Natural killer cell (primary cell): ENCODE results near the gene RCAN3. TPM values are rescaled to one million over a fixed set of nuclear protein-coding genes. Genes with fewer than 3 reads are reported as not detected.

Experiments
- ATAC-seq, 3 donors: fragments of 150-1000 bp in 2 of 3; fragments of 200-7000 bp in 1 of 3; cut with Tn5 transposase; 1 replicate in 1 of 3; 2 replicates in 2 of 3; pipeline ENCODE4 v1.10.0; 2021; ENCODE audit warnings: mild to moderate bottlenecking in 2 of 3, moderate library complexity in 2 of 3
- DNase-seq, 2 donors: peaks; one replicate each; pipeline versions ENCODE4 v3.0.0 to v3.0.0-alpha.2; 2013 to 2021; ENCODE audit warnings: mixed read lengths in 1 of 2
- H3K27ac ChIP-seq: one replicate; pipeline ENCODE4 v1.5.1; 2013; ENCODE audit warnings: mild to moderate bottlenecking, low read length
- H3K27me3 ChIP-seq: one replicate; pipeline ENCODE4 v1.6.1; 2013; ENCODE audit warnings: low read length; ENCODE audit not compliant: control insufficient read depth, insufficient read depth
- H3K36me3 ChIP-seq: one replicate; pipeline ENCODE4 v1.6.1; 2013; ENCODE audit warnings: low read length; ENCODE audit not compliant: control insufficient read depth, insufficient read depth
- H3K4me1 ChIP-seq: one replicate; pipeline ENCODE4 v1.6.1; 2013; ENCODE audit warnings: low read length; ENCODE audit not compliant: control insufficient read depth, insufficient read depth
- H3K4me3 ChIP-seq: one replicate; pipeline ENCODE4 v1.5.1; 2013; ENCODE audit warnings: low read length
- H3K9me3 ChIP-seq: one replicate; pipeline ENCODE4 v1.6.1; 2013; ENCODE audit warnings: low read length; ENCODE audit not compliant: control insufficient read depth, insufficient read depth
- H3K27ac Mint-ChIP-seq, 2 donors: one replicate each; pipeline ENCODE4 v1.8.0; 2022; ENCODE audit warnings: mild to moderate bottlenecking in 2 of 2, mixed read lengths in 2 of 2, moderate library complexity in 1 of 2
- H3K27me3 Mint-ChIP-seq, 2 donors: one replicate each; pipeline ENCODE4 v1.8.0; 2022; ENCODE audit warnings: low read depth in 2 of 2, mixed read lengths in 2 of 2
- H3K36me3 Mint-ChIP-seq: one replicate; pipeline ENCODE4 v1.8.0; 2022; ENCODE audit warnings: mixed read lengths
- H3K4me1 Mint-ChIP-seq, 2 donors: one replicate each; pipeline ENCODE4 v1.8.0; 2022; ENCODE audit warnings: mixed read lengths in 2 of 2
- H3K4me3 Mint-ChIP-seq: one replicate; pipeline ENCODE4 v1.8.0; 2022; ENCODE audit warnings: mild to moderate bottlenecking, moderate library complexity, mixed read lengths
- H3K9me3 Mint-ChIP-seq, 2 donors: one replicate each; pipeline ENCODE4 v1.8.0; 2022; ENCODE audit warnings: mixed read lengths in 2 of 2
- CTCF ChIP-seq: fragments of 200-600 bp; IDR thresholded peaks from one replicate; pipeline ENCODE4 v1.8.0; 2022; ENCODE audit warnings: antibody characterized with exemption
- WGBS: methylation state at CpG from one replicate; pipeline ENCODE4 v1.1.7; 2013; ENCODE audit warnings: missing lambda C conversion rate; ENCODE audit not compliant: insufficient coverage; 5-methylcytosine and 5-hydroxymethylcytosine counted together
- intact Hi-C: fragments of 100-400 bp; cut with micrococcal nuclease; formaldehyde crosslinking; loops from one replicate; pipeline ENCODE4 v1.14.2; 2022
- total RNA-seq, 4 donors: library from RNA; stranded (reverse); fragments of 120-200 nt in 1 of 4; gene quantifications; one replicate each; pipeline versions ENCODE4 v1.2.3 to v1.2.4, GENCODE V29; 2013 to 2022

RCAN3 gene
- total RNA-seq, 3 donors from 2014 or later (not counting 1 experiment from before 2014, with no cell fraction given) = 4.5 to 8.1 (median 7.9) TPM

- 2% methylated on average over 21 of the region's 21 CpGs for WGBS
- Histone ChIP-seq H3K36me3 (no peaks in the 10 kb centered on the region), H3K27ac (peak overlapping the region; percentile 90), H3K4me3 (peak overlapping the region; percentile 50), H3K4me1 (peaks cover 21% of the 10 kb centered on the region), H3K9me3 (peaks cover 3% of the 10 kb centered on the region), H3K27me3 (no peaks in the 10 kb centered on the region)
- H3K9me3 Mint-ChIP-seq = no peaks in the 10 kb centered on the region
- ATAC-seq (peak; percentile 70 to 84 (median 84)), DNase-seq (peak; percentile 77 to 90)
- intact Hi-C loops = loop anchor here (5.0 kb wide), 1 partner anchor 33 kb away; the partner anchor contains the start of gene RCAN3
- peak overlapping the region; percentile 89 to 93 for H3K27ac Mint-ChIP-seq
- no peak for TF ChIP-seq CTCF
- H3K4me3 Mint-ChIP-seq = peak overlapping the region; percentile 87
- no peaks in the 10 kb centered on the region for H3K36me3 Mint-ChIP-seq
- H3K4me1 Mint-ChIP-seq = peaks cover 24 to 25% of the 10 kb centered on the region in 2 donors
- peaks cover 3 to 9% of the 10 kb centered on the region in 2 donors for H3K27me3 Mint-ChIP-seq
Observed at GRCh38 chr1:24535021-24535424, 32.4 kb downstream of the RCAN3 start.

GRCh38 chr1:24535778-24536177, 33.1 kb downstream of the RCAN3 start:
- Mint-ChIP-seq H3K27ac (peak overlapping the region; percentile 89 to 93), H3K4me1 (peaks cover 24 to 25% of the 10 kb centered on the region in 2 donors), H3K27me3 (peaks cover 3 to 12% of the 10 kb centered on the region in 2 donors), H3K4me3 (peak overlapping the region; percentile 87), H3K9me3 (no peaks in the 10 kb centered on the region), H3K36me3 (no peaks in the 10 kb centered on the region)
- Histone ChIP-seq H3K4me3 (peak overlapping the region; percentile 50), H3K27me3 (no peaks in the 10 kb centered on the region), H3K27ac (peak overlapping the region; percentile 90), H3K36me3 (no peaks in the 10 kb centered on the region), H3K9me3 (peaks cover 3% of the 10 kb centered on the region), H3K4me1 (peaks cover 21% of the 10 kb centered on the region)
- no peak for TF ChIP-seq CTCF
- WGBS = 90% methylated on average over 8 of the region's 8 CpGs
- peak in 1 of 2 donors; percentile 36 for DNase-seq
- ATAC-seq = no peak
- intact Hi-C loops = loop anchor here (5.0 kb wide), 1 partner anchor 33 kb away; the partner anchor contains the start of gene RCAN3

GRCh38 chr1:24536391-24536840, 33.8 kb downstream of the RCAN3 start:
- Mint-ChIP-seq H3K4me1 (peaks cover 24 to 25% of the 10 kb centered on the region in 2 donors), H3K27me3 (peaks cover 3 to 16% of the 10 kb centered on the region in 2 donors), H3K36me3 (no peaks in the 10 kb centered on the region), H3K27ac (peak overlapping the region; percentile 89 to 93), H3K9me3 (no peaks in the 10 kb centered on the region), H3K4me3 (peak overlapping the region; percentile 87)
- no peaks in the 10 kb centered on the region for H3K27me3 ChIP-seq
- peaks cover 21% of the 10 kb centered on the region for H3K4me1 ChIP-seq
- ATAC-seq = peak; percentile 74 to 89 (median 75)
- peak overlapping the region; percentile 1 for H3K4me3 ChIP-seq
- TF ChIP-seq CTCF = no peak
- peaks cover 3% of the 10 kb centered on the region for H3K9me3 ChIP-seq
- no peaks in the 10 kb centered on the region for H3K36me3 ChIP-seq
- DNase-seq = peak; percentile 56 to 94
- intact Hi-C loops = loop anchor here (5.0 kb wide), 1 partner anchor 34 kb away; the partner anchor contains the start of gene RCAN3
- 6% methylated on average over 7 of the region's 7 CpGs for WGBS
- peak overlapping the region; percentile 90 for H3K27ac ChIP-seq
